Stimulated activated CD4-positive, alpha-beta T cell treated with anti-CD3 and anti-CD28 coated beads, Interleukin-4, amount 100 ng/mL, for 48 hours (primary cell): ENCODE results near the gene GNA15.
A peak's percentile ranks its signal among the peaks of the same experiment; 100 is the strongest.

ENCODE experiments used
- DNase-seq, 2 donors: peaks; one replicate each; pipeline ENCODE4 v3.0.0-alpha.2; 2020; ENCODE audit warnings: low read depth in 2 of 2

GNA15 gene

GRCh38 chr19:3121396-3121795 is 14.4 kb upstream of the GNA15 start:
- DNase-seq, result no peak

GRCh38 chr19:3121821-3122511 is 13.9 kb upstream of the GNA15 start:
- no peak for DNase-seq

- DNase-seq, result no peak
Measured at GRCh38 chr19:3122512-3122870, 13.3 kb upstream of the GNA15 start.

GRCh38 chr19:3123088-3123721 is 12.6 kb upstream of the GNA15 start:
- DNase-seq, result no peak

GRCh38 chr19:3123956-3124355 is 11.9 kb upstream of the GNA15 start:
- DNase-seq, result no peak

- DNase-seq, result no peak
Measured at GRCh38 chr19:3124630-3125029, 11.2 kb upstream of the GNA15 start.

- DNase-seq, result peak; percentile 77 to 82
Measured at GRCh38 chr19:3125900-3126524, 9.8 kb upstream of the GNA15 start.

GRCh38 chr19:3129112-3129511 is 6.7 kb upstream of the GNA15 start:
- no peak for DNase-seq

GRCh38 chr19:3131168-3131567 is 4.7 kb upstream of the GNA15 start:
- no peak for DNase-seq

GRCh38 chr19:3132971-3133792 is 2.7 kb upstream of the GNA15 start:
- peak; percentile 68 to 82 for DNase-seq

GRCh38 chr19:3133793-3134116 is 2.1 kb upstream of the GNA15 start:
- no peak for DNase-seq

GRCh38 chr19:3136684-3137055 is 837 bp downstream of the GNA15 start:
- no peak for DNase-seq

GRCh38 chr19:3137119-3137518 is 1.3 kb downstream of the GNA15 start:
- DNase-seq, result no peak

- DNase-seq, result no peak
Measured at GRCh38 chr19:3138268-3138667, 2.4 kb downstream of the GNA15 start.

- DNase-seq, result no peak
Measured at GRCh38 chr19:3140667-3141038, 4.8 kb downstream of the GNA15 start.

- peak in 1 of 2 donors; percentile 54 for DNase-seq
Measured at GRCh38 chr19:3142292-3142670, 6.4 kb downstream of the GNA15 start.

- DNase-seq, result no peak
Measured at GRCh38 chr19:3142781-3143337, 7.0 kb downstream of the GNA15 start.

- no peak for DNase-seq
Measured at GRCh38 chr19:3145909-3146676, 10.3 kb downstream of the GNA15 start.

- DNase-seq, result peak; percentile 55 to 73
Measured at GRCh38 chr19:3146677-3147100, 10.9 kb downstream of the GNA15 start.

- no peak for DNase-seq
Measured at GRCh38 chr19:3148503-3148902, 12.7 kb downstream of the GNA15 start.

GRCh38 chr19:3149089-3149488 is 13.3 kb downstream of the GNA15 start:
- no peak for DNase-seq
